H9 (cell line): ENCODE results near the gene ST7L. TPM values are rescaled to one million over a fixed set of nuclear protein-coding genes. Genes with fewer than 3 reads are reported as not detected.

ENCODE experiments used
- DNase-seq: peaks from one replicate; pipeline ENCODE4 v3.0.0-alpha.2; 2017
- H2AFZ ChIP-seq: one replicate; pipeline ENCODE4 v1.6.1; 2013; ENCODE audit warnings: mild to moderate bottlenecking, low read length, control low read depth, moderate library complexity
- H2AK5ac ChIP-seq: 2 replicates; pipeline ENCODE4 v1.6.1; 2013; ENCODE audit warnings: low read length, control low read depth, mixed read lengths; ENCODE audit not compliant: insufficient read length
- H2BK120ac ChIP-seq: one replicate; pipeline ENCODE4 v1.6.1; 2013; ENCODE audit warnings: low read depth, mild to moderate bottlenecking, low read length, control low read depth, inconsistent platforms; ENCODE audit not compliant: poor library complexity, severe bottlenecking
- H2BK12ac ChIP-seq: 2 replicates; pipeline ENCODE4 v1.6.1; 2013; ENCODE audit warnings: low read length, control low read depth, mixed read lengths, low read depth; ENCODE audit not compliant: insufficient read length
- H2BK15ac ChIP-seq: 2 replicates; pipeline ENCODE4 v1.6.1; 2013; ENCODE audit warnings: low read depth, low read length, control low read depth
- H2BK20ac ChIP-seq: one replicate; pipeline ENCODE4 v1.6.1; 2013; ENCODE audit warnings: low read depth, mild to moderate bottlenecking, low read length, control low read depth, inconsistent platforms; ENCODE audit not compliant: poor library complexity, severe bottlenecking
- H2BK5ac ChIP-seq: 2 replicates; pipeline ENCODE4 v1.6.1; 2013; ENCODE audit warnings: low read length, control low read depth, mixed read lengths; ENCODE audit not compliant: insufficient read length
- H3K14ac ChIP-seq: 2 replicates; pipeline ENCODE4 v1.6.1; 2013; ENCODE audit warnings: low read length, control low read depth; ENCODE audit not compliant: insufficient read depth
- H3K18ac ChIP-seq: 2 replicates; pipeline ENCODE4 v1.6.1; 2013; ENCODE audit warnings: low read depth, mild to moderate bottlenecking, mixed read lengths, low read length, control low read depth; ENCODE audit not compliant: insufficient read length
- H3K23ac ChIP-seq: 2 replicates; pipeline ENCODE4 v1.6.1; 2013; ENCODE audit warnings: low read length, control low read depth, mixed read lengths, low read depth; ENCODE audit not compliant: insufficient read length
- H3K23me2 ChIP-seq: 2 replicates; pipeline ENCODE4 v1.6.1; 2013; ENCODE audit warnings: low read depth, mild to moderate bottlenecking, mixed read lengths, low read length, control low read depth; ENCODE audit not compliant: insufficient read length, poor library complexity, severe bottlenecking
- H3K27ac ChIP-seq: 2 replicates; pipeline ENCODE4 v1.5.1; 2013; ENCODE audit warnings: low read length, control low read depth, mixed read lengths, low read depth; ENCODE audit not compliant: insufficient read length
- H3K27me3 ChIP-seq: 2 replicates; pipeline ENCODE4 v1.6.1; 2013; ENCODE audit warnings: low read length, control low read depth, inconsistent platforms; ENCODE audit not compliant: insufficient read depth
- H3K4ac ChIP-seq: 2 replicates; pipeline ENCODE4 v1.6.1; 2013; ENCODE audit warnings: low read depth, mild to moderate bottlenecking, control low read depth, inconsistent platforms, low read length, moderate library complexity
- H3K4me1 ChIP-seq: 2 replicates; pipeline ENCODE4 v1.6.1; 2013; ENCODE audit warnings: low read length, control low read depth, inconsistent platforms; ENCODE audit not compliant: insufficient read depth
- H3K4me2 ChIP-seq: 2 replicates; pipeline ENCODE4 v1.6.1; 2013; ENCODE audit warnings: low read length, control low read depth, mixed read lengths; ENCODE audit not compliant: insufficient read length, insufficient read depth
- H3K56ac ChIP-seq: 2 replicates; pipeline ENCODE4 v1.6.1; 2013; ENCODE audit warnings: low read depth, mild to moderate bottlenecking, mixed read lengths, low read length, control low read depth; ENCODE audit not compliant: insufficient read length
- H3K79me1 ChIP-seq: 2 replicates; pipeline ENCODE4 v1.6.1; 2013; ENCODE audit warnings: low read depth, mild to moderate bottlenecking, moderate library complexity, low read length, control low read depth, inconsistent platforms; ENCODE audit not compliant: insufficient read depth, poor library complexity, severe bottlenecking
- H3K79me2 ChIP-seq: 2 replicates; pipeline ENCODE4 v1.6.1; 2013; ENCODE audit warnings: low read length, control low read depth, inconsistent platforms; ENCODE audit not compliant: insufficient read depth
- H3K9ac ChIP-seq: 2 replicates; pipeline ENCODE4 v1.6.1; 2013; ENCODE audit warnings: low read length, control low read depth, mixed read lengths; ENCODE audit not compliant: insufficient read length; ENCODE audit errors: extremely low read depth
- H3K9me3 ChIP-seq: one replicate; pipeline ENCODE4 v1.6.1; 2013; ENCODE audit warnings: low read depth, low read length, inconsistent platforms; ENCODE audit not compliant: control insufficient read depth
- H3T11ph ChIP-seq: one replicate; pipeline ENCODE4 v1.6.1; 2013; ENCODE audit warnings: mild to moderate bottlenecking, low read length, control low read depth, inconsistent platforms
- H4K20me1 ChIP-seq: one replicate; pipeline ENCODE4 v1.6.1; 2013; ENCODE audit not compliant: control insufficient read depth, insufficient read length, insufficient read depth
- H4K5ac ChIP-seq: 2 replicates; pipeline ENCODE4 v1.6.1; 2013; ENCODE audit warnings: low read depth, mild to moderate bottlenecking, mixed read lengths, low read length, control low read depth; ENCODE audit not compliant: insufficient read length
- H4K8ac ChIP-seq: replicated peaks from 2 replicates; pipeline ENCODE4 v1.6.1; 2013; ENCODE audit warnings: low read length, control low read depth, mixed read lengths, low read depth; ENCODE audit not compliant: insufficient read length
- H4K91ac ChIP-seq: 2 replicates; pipeline ENCODE4 v1.6.1; 2013; ENCODE audit warnings: low read depth, mild to moderate bottlenecking, moderate library complexity, mixed read lengths, low read length, control low read depth; ENCODE audit not compliant: insufficient read length
- H3K27ac Mint-ChIP-seq, 3 experiments: 2 replicates in 2 of 3; 3 replicates in 1 of 3; pipeline ENCODE4 v1.8.0; 2020 to 2021; ENCODE audit warnings: mixed read lengths in 3 of 3, mild to moderate bottlenecking in 1 of 3, moderate library complexity in 1 of 3
- H3K27me3 Mint-ChIP-seq: 2 replicates; pipeline ENCODE4 v1.8.0; 2021; ENCODE audit warnings: low read depth, mild to moderate bottlenecking, moderate library complexity, mixed read lengths
- H3K36me3 Mint-ChIP-seq, 3 experiments: 2 replicates in 2 of 3; 3 replicates in 1 of 3; pipeline ENCODE4 v1.8.0; 2020 to 2021; ENCODE audit warnings: low read depth in 3 of 3, mixed read lengths in 3 of 3; ENCODE audit not compliant: insufficient read depth in 1 of 3
- H3K4me1 Mint-ChIP-seq, 2 experiments: 2 replicates each; pipeline ENCODE4 v1.8.0; 2020; ENCODE audit warnings: mixed read lengths in 2 of 2
- H3K4me3 Mint-ChIP-seq, 2 experiments: 2 replicates in 1 of 2; 3 replicates in 1 of 2; pipeline ENCODE4 v1.8.0; 2020 to 2021; ENCODE audit warnings: mild to moderate bottlenecking in 2 of 2, mixed read lengths in 2 of 2, moderate library complexity in 1 of 2
- H3K9me3 Mint-ChIP-seq, 2 experiments: 2 replicates in 1 of 2; 3 replicates in 1 of 2; pipeline ENCODE4 v1.8.0; 2020; ENCODE audit warnings: mild to moderate bottlenecking in 2 of 2, mixed read lengths in 2 of 2, moderate library complexity in 1 of 2
- total RNA-seq: library from RNA; stranded (reverse); gene quantifications from 2 replicates; pipeline ENCODE4 v1.2.1, GENCODE V29; 2021
- TF ChIP-seq, protein P1 (sequence below): fragments of 200-600 bp; sonication (generic); conservative IDR thresholded peaks from 3 replicates; pipeline ENCODE4 v1.8.0; 2021; ENCODE audit warnings: antibody characterized with exemption, mild to moderate bottlenecking

ST7L gene
- total RNA-seq, 1 experiment from 2014 or later, result 16.0 TPM

DNA sequence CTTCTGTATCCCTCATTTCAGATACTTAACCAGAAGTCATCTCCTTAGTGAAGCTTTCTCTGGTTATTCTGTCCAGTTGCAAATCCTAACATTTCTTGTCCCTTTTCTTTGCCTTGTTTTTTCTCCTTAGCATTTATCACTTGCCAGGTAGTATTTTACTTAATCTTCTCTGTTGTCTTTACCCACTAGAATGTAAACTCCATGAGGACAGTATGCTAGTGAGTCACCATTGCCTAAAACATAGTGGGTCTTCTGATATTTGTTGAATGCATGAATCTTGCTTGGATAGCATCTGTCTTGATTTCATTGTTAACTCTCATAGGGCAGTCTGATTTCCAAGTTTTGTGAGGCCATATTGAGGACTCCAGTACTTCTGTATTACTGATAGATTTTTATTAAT, 10.3 kb upstream of the ST7L start:
- Histone ChIP-seq H3T11ph (no peak overlapping the region), H3K27ac (no peak overlapping the region), H2BK12ac (no peak overlapping the region), H2BK15ac (no peak overlapping the region), H3K18ac (no peak overlapping the region), H2BK5ac (no peak overlapping the region), H3K79me2 (peaks cover 26% of the 10 kb centered on the region; the same call in 1 of the 2 replicates), H2AK5ac (no peak overlapping the region), H3K14ac (no peak overlapping the region), H2AFZ (no peak overlapping the region), H3K23ac (no peak overlapping the region), H2BK20ac (no peak overlapping the region), H3K23me2 (no peaks in the 10 kb centered on the region), H3K4me2 (no peak overlapping the region), H4K8ac (no peak overlapping the region), H3K27me3 (no peaks in the 10 kb centered on the region), H3K4ac (no peak overlapping the region), H4K5ac (no peak overlapping the region), H3K79me1 (peaks cover 9% of the 10 kb centered on the region), H4K20me1 (no peaks in the 10 kb centered on the region), H2BK120ac (no peak overlapping the region), H3K56ac (no peak overlapping the region), H3K9ac (no peak overlapping the region), H3K9me3 (no peaks in the 10 kb centered on the region), H4K91ac (no peak overlapping the region), H3K4me1 (no peaks in the 10 kb centered on the region)
- Mint-ChIP-seq H3K4me3 (no peak overlapping the region), H3K36me3 (peaks cover 0 to 25% (median 5%) of the 10 kb centered on the region in 3 experiments; a peak in 3 of 7 replicates), H3K27ac (peak overlapping the region in 1 of 3 experiments; percentile 6; a peak in 1 of 7 replicates), H3K27me3 (no peaks in the 10 kb centered on the region), H3K9me3 (no peaks in the 10 kb centered on the region), H3K4me1 (no peaks in the 10 kb centered on the region)
- no peak for DNase-seq
- TF ChIP-seq, protein P1, sequence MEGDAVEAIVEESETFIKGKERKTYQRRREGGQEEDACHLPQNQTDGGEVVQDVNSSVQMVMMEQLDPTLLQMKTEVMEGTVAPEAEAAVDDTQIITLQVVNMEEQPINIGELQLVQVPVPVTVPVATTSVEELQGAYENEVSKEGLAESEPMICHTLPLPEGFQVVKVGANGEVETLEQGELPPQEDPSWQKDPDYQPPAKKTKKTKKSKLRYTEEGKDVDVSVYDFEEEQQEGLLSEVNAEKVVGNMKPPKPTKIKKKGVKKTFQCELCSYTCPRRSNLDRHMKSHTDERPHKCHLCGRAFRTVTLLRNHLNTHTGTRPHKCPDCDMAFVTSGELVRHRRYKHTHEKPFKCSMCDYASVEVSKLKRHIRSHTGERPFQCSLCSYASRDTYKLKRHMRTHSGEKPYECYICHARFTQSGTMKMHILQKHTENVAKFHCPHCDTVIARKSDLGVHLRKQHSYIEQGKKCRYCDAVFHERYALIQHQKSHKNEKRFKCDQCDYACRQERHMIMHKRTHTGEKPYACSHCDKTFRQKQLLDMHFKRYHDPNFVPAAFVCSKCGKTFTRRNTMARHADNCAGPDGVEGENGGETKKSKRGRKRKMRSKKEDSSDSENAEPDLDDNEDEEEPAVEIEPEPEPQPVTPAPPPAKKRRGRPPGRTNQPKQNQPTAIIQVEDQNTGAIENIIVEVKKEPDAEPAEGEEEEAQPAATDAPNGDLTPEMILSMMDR, result no peak
